HepG2 (cell line): ENCODE measurements around the gene MYO9A. TPM values are rescaled to one million over a fixed set of nuclear protein-coding genes. Genes with fewer than 3 reads are reported as not detected.

Source experiments
- ATAC-seq: fragments of 200-7000 bp; cut with Tn5 transposase; 3 replicates; pipeline ENCODE4 v1.9.1; 2020; ENCODE audit warnings: mild to moderate bottlenecking, moderate library complexity
- BruUV-seq: library from RNA; stranded (reverse); fragments of 400-500 nt; replicated peaks from 2 replicates; lab custom pipeline; 2021; lab: Mats Ljungman, UMichigan
- CTCF ChIA-PET: fragments of 300-600 bp; formaldehyde crosslinking; extraction: SDS; loops from one replicate; lab custom pipeline; 2021; ENCODE audit warnings: low total read pairs, inconsistent platforms, low intra/inter-chr PET ratio; lab: Yijun Ruan, JAX
- POLR2A ChIA-PET: fragments of 350-600 bp; sonication (Branson Sonifier 250); formaldehyde crosslinking; loops from one replicate; lab custom pipeline; 2020; ENCODE audit warnings: antibody characterized with exemption, inconsistent platforms; lab: Yijun Ruan, JAX
- DNase-seq: peaks from one replicate; pipeline ENCODE4 v3.0.0-alpha.2; 2015; ENCODE audit warnings: low spot score
- FAIRE-seq: peaks from 3 replicates; lab custom pipeline; 2011; peaks lifted over from hg19 to GRCh38; lab: Jason Lieb, UNC
- H2AFZ ChIP-seq: one replicate; pipeline ENCODE4 v1.6.1; 2011; ENCODE audit warnings: low read length, inconsistent platforms
- H3K27ac ChIP-seq: fragments of 300-600 bp; 3 replicates; pipeline ENCODE4 v1.8.0; 2011; ENCODE audit warnings: mixed run types, mild to moderate bottlenecking, mixed read lengths, low read length, inconsistent platforms; ENCODE audit not compliant: insufficient read depth; ENCODE audit errors: extremely low read length
- H3K27me3 ChIP-seq, 2 experiments: fragments of 200-600 bp in 1 of 2; 2 replicates in 1 of 2; 3 replicates in 1 of 2; pipeline versions ENCODE4 v1.6.0 to v1.8.0; 2011; ENCODE audit warnings: low read length in 2 of 2, mild to moderate bottlenecking in 2 of 2, moderate library complexity in 2 of 2, inconsistent platforms in 1 of 2; ENCODE audit not compliant: insufficient read depth in 2 of 2, control insufficient read depth in 1 of 2
- H3K36me3 ChIP-seq, 2 experiments: fragments of 200-600 bp in 1 of 2; replicated peaks in 1 of 2; 2 replicates in 1 of 2; 3 replicates in 1 of 2; pipeline versions ENCODE4 v1.5.1 to v1.8.0; 2011; ENCODE audit warnings: low read length in 2 of 2, inconsistent platforms in 1 of 2; ENCODE audit not compliant: insufficient read depth in 2 of 2, control insufficient read depth in 1 of 2
- H3K4me1 ChIP-seq: 2 replicates; pipeline ENCODE4 v1.5.1; 2012; ENCODE audit warnings: low read length, inconsistent platforms; ENCODE audit not compliant: insufficient read depth
- H3K4me2 ChIP-seq: 2 replicates; pipeline ENCODE4 v1.6.0; 2011; ENCODE audit warnings: low read depth, low read length, inconsistent platforms
- H3K4me3 ChIP-seq, 3 experiments: fragments of 200-600 bp in 1 of 3; sonication (generic), shearing (Covaris generic) in 1 of 3; replicated peaks in 1 of 3; 2 replicates each; pipeline ENCODE4 v1.5.1; 2011 to 2016; ENCODE audit warnings: low read length in 3 of 3, inconsistent platforms in 2 of 3, low read depth in 2 of 3, mild to moderate bottlenecking in 2 of 3, control low read depth in 1 of 3, mixed read lengths in 1 of 3; ENCODE audit not compliant: insufficient read depth in 1 of 3
- H3K79me2 ChIP-seq: one replicate; pipeline ENCODE4 v1.6.1; 2011; ENCODE audit warnings: low read length, inconsistent platforms; ENCODE audit not compliant: insufficient read depth
- H3K9ac ChIP-seq: 2 replicates; pipeline ENCODE4 v1.6.0; 2011; ENCODE audit warnings: mild to moderate bottlenecking, low read depth, low read length, inconsistent platforms; ENCODE audit not compliant: insufficient read depth
- H3K9me3 ChIP-seq: 2 replicates; pipeline ENCODE4 v1.5.1; 2012; ENCODE audit warnings: mild to moderate bottlenecking, low read length
- H4K20me1 ChIP-seq: 2 replicates; pipeline ENCODE4 v1.6.0; 2011; ENCODE audit warnings: inconsistent platforms, mild to moderate bottlenecking, low read length, moderate library complexity; ENCODE audit not compliant: insufficient read depth
- ARNT ChIP-seq: fragments of 450-650 bp; IDR thresholded peaks from 2 replicates; pipeline ENCODE4 v1.6.1; 2017
- ATM ChIP-seq: fragments of 450-650 bp; IDR thresholded peaks from 2 replicates; pipeline ENCODE4 v1.7.1; 2017; ENCODE audit warnings: mild to moderate bottlenecking, borderline replicate concordance
- DR1 ChIP-seq: sonication (generic); formaldehyde crosslinking; IDR thresholded peaks from 2 replicates; pipeline ENCODE4 v1.8.0; 2021; ENCODE audit warnings: mild to moderate bottlenecking, missing genetic modification reagents, inconsistent platforms
- FLYWCH1 ChIP-seq: sonication (generic); formaldehyde crosslinking; IDR thresholded peaks from 2 replicates; pipeline ENCODE4 v1.8.1; 2023; ENCODE audit warnings: mild to moderate bottlenecking, missing genetic modification reagents
- GATAD1 ChIP-seq: IDR thresholded peaks from 2 replicates; pipeline ENCODE4 v1.6.1; 2016; ENCODE audit warnings: missing genetic modification reagents, missing compliant biosample characterization
- KDM2A ChIP-seq: sonication (generic); formaldehyde crosslinking; IDR thresholded peaks from 2 replicates; pipeline ENCODE4 v1.4.0; 2020; ENCODE audit warnings: low read depth, missing genetic modification reagents, borderline replicate concordance
- MED8 ChIP-seq: sonication (generic); formaldehyde crosslinking; IDR thresholded peaks from 2 replicates; pipeline ENCODE4 v1.8.1; 2023; ENCODE audit warnings: mild to moderate bottlenecking, missing genetic modification reagents; ENCODE audit not compliant: insufficient replicate concordance
- RAD21 ChIP-seq: fragments of 450-650 bp; formaldehyde crosslinking; IDR thresholded peaks from 2 replicates; pipeline ENCODE4 v1.5.0; 2020; ENCODE audit warnings: mild to moderate bottlenecking
- TARDBP ChIP-seq: sonication (generic); formaldehyde crosslinking; IDR thresholded peaks from 2 replicates; pipeline ENCODE4 v1.8.0; 2022; ENCODE audit warnings: mild to moderate bottlenecking, missing genetic modification reagents
- ZBTB21 ChIP-seq: sonication (generic); formaldehyde crosslinking; IDR thresholded peaks from 2 replicates; pipeline ENCODE4 v1.4.0; 2020; ENCODE audit warnings: missing genetic modification reagents
- ZNF431 ChIP-seq: sonication (generic); formaldehyde crosslinking; IDR thresholded peaks from 2 replicates; pipeline ENCODE4 v1.9.0; 2022; ENCODE audit warnings: missing genetic modification reagents, low read depth, mild to moderate bottlenecking, borderline replicate concordance
- ZNF709 ChIP-seq: sonication (generic); formaldehyde crosslinking; IDR thresholded peaks from 2 replicates; pipeline ENCODE4 v1.5.0; 2020; ENCODE audit warnings: mild to moderate bottlenecking, missing genetic modification reagents
- ZNF781 ChIP-seq: sonication (generic); formaldehyde crosslinking; IDR thresholded peaks from 2 replicates; pipeline ENCODE4 v1.5.1; 2020; ENCODE audit warnings: borderline replicate concordance, mild to moderate bottlenecking, missing genetic modification reagents; ENCODE audit errors: not compliant biosample characterization
- ZSCAN5A ChIP-seq: sonication (generic); formaldehyde crosslinking; IDR thresholded peaks from 2 replicates; pipeline ENCODE4 v1.8.0; 2022; ENCODE audit warnings: mild to moderate bottlenecking, missing genetic modification reagents, borderline replicate concordance
- WGBS: methylation state at CpG from one replicate; pipeline ENCODE4 v1.1.6; 2017; ENCODE audit warnings: low lambda C conversion rate; 5-methylcytosine and 5-hydroxymethylcytosine counted together
- in situ Hi-C: cut with HindIII; loops from 2 replicates; pipeline ENCODE4 v1.10.0; 2017; ENCODE audit warnings: low pct_unique_long_range_greater_than_20kb; ENCODE audit not compliant: extremely low pct_ligation_motif_present
- intact Hi-C: fragments of 100-400 bp; cut with micrococcal nuclease; formaldehyde crosslinking; loops from one replicate; pipeline ENCODE4 v1.10.0; 2022; ENCODE audit not compliant: unreplicated experiment
- polyA plus RNA-seq, 8 experiments: library from polyadenylated mRNA; depleted of rRNA in 3 of 8; stranded (reverse) in 7 of 8; unstranded in 1 of 8; fragments of >200 nt; fragmentation: Illumina TruSeq in 4 of 8; extraction: Trizol in 4 of 8; gene quantifications; 2 replicates each; pipeline versions ENCODE4 v1.2.1 to v1.2.3, GENCODE V29; 2011 to 2016; ENCODE audit warnings: low read depth in 4 of 8, missing spikeins in 1 of 8, mixed read lengths in 1 of 8; ENCODE audit not compliant: insufficient read depth in 1 of 8
- total RNA-seq, 5 experiments: library from RNA; depleted of rRNA; stranded (reverse); fragments of >200 nt; fragmentation: Illumina TruSeq; extraction: Trizol; gene quantifications; 2 replicates each; pipeline ENCODE4 v1.2.3, GENCODE V29; 2016; ENCODE audit warnings: low read depth in 1 of 5
- TF ChIP-seq, protein P1 (sequence below): sonication (generic); formaldehyde crosslinking; IDR thresholded peaks from 2 replicates; pipeline ENCODE4 v1.4.0; 2020; ENCODE audit warnings: missing genetic modification reagents, borderline replicate concordance
- TF ChIP-seq, protein P2 (sequence below): sonication (generic); formaldehyde crosslinking; IDR thresholded peaks from 2 replicates; pipeline ENCODE4 v1.4.0; 2020; ENCODE audit warnings: mild to moderate bottlenecking, missing genetic modification reagents
- TF ChIP-seq, protein P3 (sequence below): sonication (generic); formaldehyde crosslinking; conservative IDR thresholded peaks from 2 replicates; pipeline ENCODE4 v1.4.0; 2020; ENCODE audit warnings: missing genetic modification reagents

Gene MYO9A
- total and polyA plus RNA-seq, 2 of the 13 experiments (the other 11 are each of a cell fraction or from before 2014, with no cell fraction given) = 4.8 to 15.3 TPM

GRCh38 chr15:71804226-71804625, 313.7 kb downstream of the MYO9A start (continued):
- no peak for TF ChIP-seq MED8 (CRISPR knock-in tag)
- no peak for TF ChIP-seq ZSCAN5A
- TF ChIP-seq ZNF431 (CRISPR knock-in tag) = no peak

GRCh38 chr15:71802770-71803169, 315.2 kb downstream of the MYO9A start:
- H2AFZ ChIP-seq = no peak overlapping the region
- no peak for DNase-seq
- H4K20me1 ChIP-seq = no peaks in the 10 kb centered on the region
- H3K79me2 ChIP-seq = no peaks in the 10 kb centered on the region
- in situ Hi-C loops (loop anchor here (5.0 to 10.0 kb wide), 4 partner anchors 55 to 688 kb away; partner anchors contain the start of gene THSD4), intact Hi-C loops (loop anchor here (5.0 kb wide), 1 partner anchor 355 kb away; no protein-coding TSS in a partner anchor)
- no peak for FAIRE-seq
- BruUV-seq = no TSS peak
- H3K4me1 ChIP-seq = no peaks in the 10 kb centered on the region
- ATAC-seq = peak; percentile 77
- 25% methylated on average over 9 of the region's 21 CpGs for WGBS
- ChIA-PET POLR2A (no interaction called here), CTCF (interaction anchor here (1.5 to 2.0 kb wide), 2 partner anchors 59 to 353 kb away, joined by 5 to 12 read pairs; no protein-coding TSS in a partner anchor)
- peaks cover 0 to 14% of the 10 kb centered on the region in 2 experiments; a peak in 3 of 5 replicates for H3K27me3 ChIP-seq
- no peak overlapping the region for H3K9ac ChIP-seq
- no peak overlapping the region; the same call in 1 of the 2 replicates for H3K4me2 ChIP-seq
- no peak overlapping the region for H3K27ac ChIP-seq
- no peaks in the 10 kb centered on the region for H3K9me3 ChIP-seq
- H3K36me3 ChIP-seq = no peaks in the 10 kb centered on the region
- no peak overlapping the region for H3K4me3 ChIP-seq
- no peak for TF ChIP-seq ATM
- TF ChIP-seq, protein P1, sequence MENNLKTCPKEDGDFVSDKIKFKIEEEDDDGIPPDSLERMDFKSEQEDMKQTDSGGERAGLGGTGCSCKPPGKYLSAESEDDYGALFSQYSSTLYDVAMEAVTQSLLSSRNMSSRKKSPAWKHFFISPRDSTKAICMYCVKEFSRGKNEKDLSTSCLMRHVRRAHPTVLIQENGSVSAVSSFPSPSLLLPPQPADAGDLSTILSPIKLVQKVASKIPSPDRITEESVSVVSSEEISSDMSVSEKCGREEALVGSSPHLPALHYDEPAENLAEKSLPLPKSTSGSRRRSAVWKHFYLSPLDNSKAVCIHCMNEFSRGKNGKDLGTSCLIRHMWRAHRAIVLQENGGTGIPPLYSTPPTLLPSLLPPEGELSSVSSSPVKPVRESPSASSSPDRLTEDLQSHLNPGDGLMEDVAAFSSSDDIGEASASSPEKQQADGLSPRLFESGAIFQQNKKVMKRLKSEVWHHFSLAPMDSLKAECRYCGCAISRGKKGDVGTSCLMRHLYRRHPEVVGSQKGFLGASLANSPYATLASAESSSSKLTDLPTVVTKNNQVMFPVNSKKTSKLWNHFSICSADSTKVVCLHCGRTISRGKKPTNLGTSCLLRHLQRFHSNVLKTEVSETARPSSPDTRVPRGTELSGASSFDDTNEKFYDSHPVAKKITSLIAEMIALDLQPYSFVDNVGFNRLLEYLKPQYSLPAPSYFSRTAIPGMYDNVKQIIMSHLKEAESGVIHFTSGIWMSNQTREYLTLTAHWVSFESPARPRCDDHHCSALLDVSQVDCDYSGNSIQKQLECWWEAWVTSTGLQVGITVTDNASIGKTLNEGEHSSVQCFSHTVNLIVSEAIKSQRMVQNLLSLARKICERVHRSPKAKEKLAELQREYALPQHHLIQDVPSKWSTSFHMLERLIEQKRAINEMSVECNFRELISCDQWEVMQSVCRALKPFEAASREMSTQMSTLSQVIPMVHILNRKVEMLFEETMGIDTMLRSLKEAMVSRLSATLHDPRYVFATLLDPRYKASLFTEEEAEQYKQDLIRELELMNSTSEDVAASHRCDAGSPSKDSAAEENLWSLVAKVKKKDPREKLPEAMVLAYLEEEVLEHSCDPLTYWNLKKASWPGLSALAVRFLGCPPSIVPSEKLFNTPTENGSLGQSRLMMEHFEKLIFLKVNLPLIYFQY (CRISPR knock-in tag) = 0 out of 2 replicates have a peak, but pooled peaks have one; percentile 20
- TF ChIP-seq RAD21 (CRISPR knock-in tag) = 0 out of 2 replicates have a peak, but pooled peaks have one; percentile 32
- no peak for TF ChIP-seq ZNF781 (CRISPR knock-in tag)
- TF ChIP-seq KDM2A (CRISPR knock-in tag) = peak; percentile 46; the same call in 1 of the 2 replicates
- no peak for TF ChIP-seq ZNF709
- TF ChIP-seq, protein P2, sequence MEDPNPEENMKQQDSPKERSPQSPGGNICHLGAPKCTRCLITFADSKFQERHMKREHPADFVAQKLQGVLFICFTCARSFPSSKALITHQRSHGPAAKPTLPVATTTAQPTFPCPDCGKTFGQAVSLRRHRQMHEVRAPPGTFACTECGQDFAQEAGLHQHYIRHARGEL (CRISPR knock-in tag) = no peak
- TF ChIP-seq TARDBP (CRISPR knock-in tag) = no peak
- no peak for TF ChIP-seq ZBTB21
- no peak for TF ChIP-seq GATAD1
- no peak for TF ChIP-seq FLYWCH1 (CRISPR knock-in tag)
- no peak for TF ChIP-seq DR1 (CRISPR knock-in tag)
- TF ChIP-seq, protein P3, sequence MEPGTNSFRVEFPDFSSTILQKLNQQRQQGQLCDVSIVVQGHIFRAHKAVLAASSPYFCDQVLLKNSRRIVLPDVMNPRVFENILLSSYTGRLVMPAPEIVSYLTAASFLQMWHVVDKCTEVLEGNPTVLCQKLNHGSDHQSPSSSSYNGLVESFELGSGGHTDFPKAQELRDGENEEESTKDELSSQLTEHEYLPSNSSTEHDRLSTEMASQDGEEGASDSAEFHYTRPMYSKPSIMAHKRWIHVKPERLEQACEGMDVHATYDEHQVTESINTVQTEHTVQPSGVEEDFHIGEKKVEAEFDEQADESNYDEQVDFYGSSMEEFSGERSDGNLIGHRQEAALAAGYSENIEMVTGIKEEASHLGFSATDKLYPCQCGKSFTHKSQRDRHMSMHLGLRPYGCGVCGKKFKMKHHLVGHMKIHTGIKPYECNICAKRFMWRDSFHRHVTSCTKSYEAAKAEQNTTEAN (CRISPR knock-in tag) = no peak
- TF ChIP-seq ARNT = no peak
